ENCODE measurements around the gene BCLAF3.

Gene BCLAF3

GRCh38 chrX:20011608-20012007, 20.7 kb upstream of the BCLAF3 start:
- H3K9ac ChIP-seq (ENCODE audit: low read length): no peak overlapping the region
- H3K4me1 ChIP-seq (ENCODE audit: control insufficient read depth, low read depth, low read length): no peaks in the 10 kb centered on the region
- H3K27ac ChIP-seq (ENCODE audit: low read length): no peak overlapping the region
- peaks cover 26% of the 10 kb centered on the region for H3K9me3 ChIP-seq (ENCODE audit: control insufficient read depth, low read depth, low read length)
- H3K36me3 ChIP-seq (ENCODE audit: control insufficient read depth, low read depth, low read length): no peaks in the 10 kb centered on the region
- no peaks in the 10 kb centered on the region for H3K27me3 ChIP-seq (ENCODE audit: control insufficient read depth, insufficient read depth, low read length)
- no peak overlapping the region for H3K4me3 ChIP-seq (ENCODE audit: low read length)

- no peaks in the 10 kb centered on the region for H3K36me3 ChIP-seq (ENCODE audit: control insufficient read depth, low read depth, low read length)
- H3K27me3 ChIP-seq (ENCODE audit: control insufficient read depth, insufficient read depth, low read length): no peaks in the 10 kb centered on the region
- peaks cover 14% of the 10 kb centered on the region for H3K9me3 ChIP-seq (ENCODE audit: control insufficient read depth, low read depth, low read length)
- no peak overlapping the region for H3K9ac ChIP-seq (ENCODE audit: low read length)
- H3K27ac ChIP-seq (ENCODE audit: low read length): no peak overlapping the region
- no peaks in the 10 kb centered on the region for H3K4me1 ChIP-seq (ENCODE audit: control insufficient read depth, low read depth, low read length)
- H3K4me3 ChIP-seq (ENCODE audit: low read length): no peak overlapping the region
Observed at GRCh38 chrX:20007962-20008622, 17.2 kb upstream of the BCLAF3 start.

- Histone ChIP-seq H3K4me3 (ENCODE audit: low read length) (no peak overlapping the region), H3K36me3 (ENCODE audit: control insufficient read depth, low read depth, low read length) (no peaks in the 10 kb centered on the region), H3K4me1 (ENCODE audit: control insufficient read depth, low read depth, low read length) (no peaks in the 10 kb centered on the region)
Observed at GRCh38 chrX:20005883-20006282, 15.0 kb upstream of the BCLAF3 start.

GRCh38 chrX:20001588-20001987, 10.7 kb upstream of the BCLAF3 start:
- no peak overlapping the region for H3K9ac ChIP-seq (ENCODE audit: low read length)
- H3K9me3 ChIP-seq (ENCODE audit: control insufficient read depth, low read depth, low read length): peaks cover 4% of the 10 kb centered on the region
- H3K4me1 ChIP-seq (ENCODE audit: control insufficient read depth, low read depth, low read length): no peaks in the 10 kb centered on the region
- H3K27ac ChIP-seq (ENCODE audit: low read length): no peak overlapping the region
- no peak overlapping the region for H3K4me3 ChIP-seq (ENCODE audit: low read length)
- no peaks in the 10 kb centered on the region for H3K36me3 ChIP-seq (ENCODE audit: control insufficient read depth, low read depth, low read length)
- no peaks in the 10 kb centered on the region for H3K27me3 ChIP-seq (ENCODE audit: control insufficient read depth, insufficient read depth, low read length)

More at GRCh38 chrX:20005883-20006282, 15.0 kb upstream of the BCLAF3 start:
- no peak overlapping the region for H3K27ac ChIP-seq (ENCODE audit: low read length)
- no peaks in the 10 kb centered on the region for H3K27me3 ChIP-seq (ENCODE audit: control insufficient read depth, insufficient read depth, low read length)
- no peak overlapping the region for H3K9ac ChIP-seq (ENCODE audit: low read length)
- peaks cover 14% of the 10 kb centered on the region for H3K9me3 ChIP-seq (ENCODE audit: control insufficient read depth, low read depth, low read length)

GRCh38 chrX:19991350-19991718, 473 bp upstream of the BCLAF3 start:
- H3K4me1 ChIP-seq (ENCODE audit: control insufficient read depth, low read depth, low read length): no peaks in the 10 kb centered on the region
- H3K9me3 ChIP-seq (ENCODE audit: control insufficient read depth, low read depth, low read length): peaks cover 4% of the 10 kb centered on the region
- no peak overlapping the region for H3K27ac ChIP-seq (ENCODE audit: low read length)
- H3K36me3 ChIP-seq (ENCODE audit: control insufficient read depth, low read depth, low read length): no peaks in the 10 kb centered on the region
- H3K27me3 ChIP-seq (ENCODE audit: control insufficient read depth, insufficient read depth, low read length): no peaks in the 10 kb centered on the region
- no peak overlapping the region for H3K4me3 ChIP-seq (ENCODE audit: low read length)
- H3K9ac ChIP-seq (ENCODE audit: low read length): no peak overlapping the region

GRCh38 chrX:19990151-19990555, 708 bp downstream of the BCLAF3 start:
- Histone ChIP-seq H3K27me3 (ENCODE audit: control insufficient read depth, insufficient read depth, low read length) (no peaks in the 10 kb centered on the region), H3K9me3 (ENCODE audit: control insufficient read depth, low read depth, low read length) (peaks cover 4% of the 10 kb centered on the region), H3K27ac (ENCODE audit: low read length) (no peak overlapping the region), H3K4me1 (ENCODE audit: control insufficient read depth, low read depth, low read length) (no peaks in the 10 kb centered on the region), H3K4me3 (ENCODE audit: low read length) (peak overlapping the region; percentile 76), H3K36me3 (ENCODE audit: control insufficient read depth, low read depth, low read length) (no peaks in the 10 kb centered on the region), H3K9ac (ENCODE audit: low read length) (no peak overlapping the region)

GRCh38 chrX:19987856-19988255, 3.0 kb downstream of the BCLAF3 start:
- Histone ChIP-seq H3K27ac (ENCODE audit: low read length) (no peak overlapping the region), H3K4me1 (ENCODE audit: control insufficient read depth, low read depth, low read length) (no peaks in the 10 kb centered on the region), H3K27me3 (ENCODE audit: control insufficient read depth, insufficient read depth, low read length) (no peaks in the 10 kb centered on the region), H3K4me3 (ENCODE audit: low read length) (no peak overlapping the region), H3K36me3 (ENCODE audit: control insufficient read depth, low read depth, low read length) (no peaks in the 10 kb centered on the region), H3K9ac (ENCODE audit: low read length) (no peak overlapping the region), H3K9me3 (ENCODE audit: control insufficient read depth, low read depth, low read length) (peaks cover 2% of the 10 kb centered on the region)

GRCh38 chrX:19986531-19986930, 4.3 kb downstream of the BCLAF3 start:
- Histone ChIP-seq H3K27ac (ENCODE audit: low read length) (no peak overlapping the region), H3K27me3 (ENCODE audit: control insufficient read depth, insufficient read depth, low read length) (no peaks in the 10 kb centered on the region), H3K4me3 (ENCODE audit: low read length) (no peak overlapping the region)

GRCh38 chrX:19981947-19982346, 8.9 kb downstream of the BCLAF3 start:
- no peak overlapping the region for H3K9ac ChIP-seq (ENCODE audit: low read length)
- no peak overlapping the region for H3K4me3 ChIP-seq (ENCODE audit: low read length)
- H3K27me3 ChIP-seq (ENCODE audit: control insufficient read depth, insufficient read depth, low read length): no peaks in the 10 kb centered on the region
- no peaks in the 10 kb centered on the region for H3K4me1 ChIP-seq (ENCODE audit: control insufficient read depth, low read depth, low read length)
- no peaks in the 10 kb centered on the region for H3K36me3 ChIP-seq (ENCODE audit: control insufficient read depth, low read depth, low read length)
- peaks cover 15% of the 10 kb centered on the region for H3K9me3 ChIP-seq (ENCODE audit: control insufficient read depth, low read depth, low read length)
- H3K27ac ChIP-seq (ENCODE audit: low read length): no peak overlapping the region

More at GRCh38 chrX:19986531-19986930, 4.3 kb downstream of the BCLAF3 start:
- Histone ChIP-seq H3K9me3 (ENCODE audit: control insufficient read depth, low read depth, low read length) (peaks cover 7% of the 10 kb centered on the region), H3K36me3 (ENCODE audit: control insufficient read depth, low read depth, low read length) (no peaks in the 10 kb centered on the region), H3K9ac (ENCODE audit: low read length) (no peak overlapping the region), H3K4me1 (ENCODE audit: control insufficient read depth, low read depth, low read length) (no peaks in the 10 kb centered on the region)

GRCh38 chrX:19975845-19976244, 15.0 kb downstream of the BCLAF3 start:
- Histone ChIP-seq H3K36me3 (ENCODE audit: control insufficient read depth, low read depth, low read length) (no peaks in the 10 kb centered on the region), H3K27me3 (ENCODE audit: control insufficient read depth, insufficient read depth, low read length) (no peaks in the 10 kb centered on the region), H3K4me3 (ENCODE audit: low read length) (no peak overlapping the region), H3K27ac (ENCODE audit: low read length) (no peak overlapping the region), H3K4me1 (ENCODE audit: control insufficient read depth, low read depth, low read length) (no peaks in the 10 kb centered on the region), H3K9me3 (ENCODE audit: control insufficient read depth, low read depth, low read length) (peaks cover 14% of the 10 kb centered on the region), H3K9ac (ENCODE audit: low read length) (no peak overlapping the region)

GRCh38 chrX:19972984-19973383, 17.9 kb downstream of the BCLAF3 start:
- Histone ChIP-seq H3K9ac (ENCODE audit: low read length) (no peak overlapping the region), H3K9me3 (ENCODE audit: control insufficient read depth, low read depth, low read length) (peaks cover 11% of the 10 kb centered on the region), H3K36me3 (ENCODE audit: control insufficient read depth, low read depth, low read length) (no peaks in the 10 kb centered on the region), H3K27ac (ENCODE audit: low read length) (no peak overlapping the region), H3K27me3 (ENCODE audit: control insufficient read depth, insufficient read depth, low read length) (no peaks in the 10 kb centered on the region), H3K4me1 (ENCODE audit: control insufficient read depth, low read depth, low read length) (no peaks in the 10 kb centered on the region), H3K4me3 (ENCODE audit: low read length) (no peak overlapping the region)

- H3K4me3 ChIP-seq (ENCODE audit: low read length): no peak overlapping the region
- H3K27ac ChIP-seq (ENCODE audit: low read length): no peak overlapping the region
- H3K9ac ChIP-seq (ENCODE audit: low read length): no peak overlapping the region
- H3K4me1 ChIP-seq (ENCODE audit: control insufficient read depth, low read depth, low read length): no peaks in the 10 kb centered on the region
- H3K36me3 ChIP-seq (ENCODE audit: control insufficient read depth, low read depth, low read length): peaks cover 6% of the 10 kb centered on the region
- peaks cover 9% of the 10 kb centered on the region for H3K9me3 ChIP-seq (ENCODE audit: control insufficient read depth, low read depth, low read length)
- no peaks in the 10 kb centered on the region for H3K27me3 ChIP-seq (ENCODE audit: control insufficient read depth, insufficient read depth, low read length)
Observed at GRCh38 chrX:19968276-19968675, 22.6 kb downstream of the BCLAF3 start.
